Dendritic cell treated with granulocyte-macrophage colony-stimulating factor and Interleukin-4, amounts not matched to agents 40 ng/mL and 50 ng/mL, for 4 days (primary cell): ENCODE measurements around the gene PTTG1.

Experiments used
- H3K27ac Mint-ChIP-seq: one replicate; pipeline ENCODE4 v1.8.0; 2022; ENCODE audit warnings: mild to moderate bottlenecking, mixed read lengths
- H3K27me3 Mint-ChIP-seq: one replicate; pipeline ENCODE4 v1.8.0; 2022; ENCODE audit warnings: mild to moderate bottlenecking, mixed read lengths
- H3K36me3 Mint-ChIP-seq: one replicate; pipeline ENCODE4 v1.8.0; 2022; ENCODE audit warnings: low read depth, mixed read lengths
- H3K4me1 Mint-ChIP-seq: one replicate; pipeline ENCODE4 v1.8.0; 2022; ENCODE audit warnings: low read depth, mixed read lengths
- H3K4me3 Mint-ChIP-seq: one replicate; pipeline ENCODE4 v1.8.0; 2022; ENCODE audit warnings: mild to moderate bottlenecking, moderate library complexity, mixed read lengths
- H3K9me3 Mint-ChIP-seq: one replicate; pipeline ENCODE4 v1.8.0; 2022; ENCODE audit warnings: mixed read lengths
- intact Hi-C: fragments of 100-400 bp; cut with micrococcal nuclease; formaldehyde crosslinking; loops from one replicate; pipeline ENCODE4 v1.15.0; 2022

The PTTG1 gene

GRCh38 chr5:160421625-160422258 is at the start of gene PTTG1:
Gene PTTG1, plus strand, starts transcription at chr5:160421855. Its CDS starts 458 bp downstream, at chr5:160422313.
- Mint-ChIP-seq H3K27me3 (no peaks in the 10 kb centered on the region), H3K9me3 (no peaks in the 10 kb centered on the region), H3K4me3 (peak within 1 kb of the TSS; percentile 97), H3K36me3 (peaks cover 18% of the 10 kb centered on the region), H3K27ac (peak within 1 kb of the TSS; percentile 88), H3K4me1 (peaks cover 39% of the 10 kb centered on the region)
- intact Hi-C loops: loop anchor here (10.0 kb wide), 1 partner anchor 283 kb away; no protein-coding TSS in a partner anchor

- Mint-ChIP-seq H3K27me3 (peaks cover 49% of the 10 kb centered on the region), H3K36me3 (no peaks in the 10 kb centered on the region), H3K4me3 (no peak overlapping the region), H3K9me3 (no peaks in the 10 kb centered on the region), H3K27ac (no peak overlapping the region), H3K4me1 (peaks cover 5% of the 10 kb centered on the region)
- intact Hi-C loops: no loop called here
Measured at GRCh38 chr5:160375166-160375565, 46.5 kb upstream of the PTTG1 start.

- H3K27me3 Mint-ChIP-seq: peaks cover 44% of the 10 kb centered on the region
- no peak overlapping the region for H3K4me3 Mint-ChIP-seq
Measured at GRCh38 chr5:160375701-160376100, 46.0 kb upstream of the PTTG1 start.

GRCh38 chr5:160376416-160376815 is 45.2 kb upstream of the PTTG1 start:
- Mint-ChIP-seq H3K4me1 (no peaks in the 10 kb centered on the region), H3K9me3 (no peaks in the 10 kb centered on the region), H3K27ac (no peak overlapping the region), H3K27me3 (peaks cover 38% of the 10 kb centered on the region), H3K4me3 (no peak overlapping the region), H3K36me3 (no peaks in the 10 kb centered on the region)
- intact Hi-C loops: no loop called here

More at GRCh38 chr5:160375701-160376100, 46.0 kb upstream of the PTTG1 start:
- H3K27ac Mint-ChIP-seq: no peak overlapping the region
- no peaks in the 10 kb centered on the region for H3K36me3 Mint-ChIP-seq
- intact Hi-C loops: no loop called here
- H3K9me3 Mint-ChIP-seq: no peaks in the 10 kb centered on the region
- H3K4me1 Mint-ChIP-seq: peaks cover 2% of the 10 kb centered on the region

GRCh38 chr5:160377651-160378050 is 44.0 kb upstream of the PTTG1 start:
- intact Hi-C loops: no loop called here
- Mint-ChIP-seq H3K4me3 (no peak overlapping the region), H3K36me3 (no peaks in the 10 kb centered on the region), H3K27me3 (peaks cover 32% of the 10 kb centered on the region), H3K4me1 (no peaks in the 10 kb centered on the region), H3K9me3 (no peaks in the 10 kb centered on the region), H3K27ac (no peak overlapping the region)

- peaks cover 25% of the 10 kb centered on the region for H3K27me3 Mint-ChIP-seq
- H3K27ac Mint-ChIP-seq: no peak overlapping the region
- H3K4me3 Mint-ChIP-seq: no peak overlapping the region
- no peaks in the 10 kb centered on the region for H3K36me3 Mint-ChIP-seq
- no peaks in the 10 kb centered on the region for H3K9me3 Mint-ChIP-seq
- H3K4me1 Mint-ChIP-seq: no peaks in the 10 kb centered on the region
- intact Hi-C loops: no loop called here
Measured at GRCh38 chr5:160378330-160378729, 43.3 kb upstream of the PTTG1 start.

- Mint-ChIP-seq H3K4me3 (no peak overlapping the region), H3K36me3 (no peaks in the 10 kb centered on the region), H3K27ac (peak overlapping the region; percentile 17), H3K27me3 (peaks cover 13% of the 10 kb centered on the region), H3K4me1 (no peaks in the 10 kb centered on the region), H3K9me3 (no peaks in the 10 kb centered on the region)
- intact Hi-C loops: no loop called here
Measured at GRCh38 chr5:160379511-160379910, 42.1 kb upstream of the PTTG1 start.

- Mint-ChIP-seq H3K27ac (no peak overlapping the region), H3K9me3 (no peaks in the 10 kb centered on the region), H3K4me1 (no peaks in the 10 kb centered on the region), H3K36me3 (no peaks in the 10 kb centered on the region), H3K27me3 (peaks cover 9% of the 10 kb centered on the region), H3K4me3 (no peak overlapping the region)
- intact Hi-C loops: no loop called here
Measured at GRCh38 chr5:160380041-160380440, 41.6 kb upstream of the PTTG1 start.

- Mint-ChIP-seq H3K9me3 (peaks cover 3% of the 10 kb centered on the region), H3K4me3 (no peak overlapping the region), H3K4me1 (no peaks in the 10 kb centered on the region), H3K27ac (no peak overlapping the region), H3K36me3 (no peaks in the 10 kb centered on the region), H3K27me3 (peaks cover 2% of the 10 kb centered on the region)
- intact Hi-C loops: no loop called here
Measured at GRCh38 chr5:160382346-160382745, 39.3 kb upstream of the PTTG1 start.

- no peak overlapping the region for H3K27ac Mint-ChIP-seq
- no peaks in the 10 kb centered on the region for H3K36me3 Mint-ChIP-seq
- no peaks in the 10 kb centered on the region for H3K4me1 Mint-ChIP-seq
- intact Hi-C loops: no loop called here
- H3K9me3 Mint-ChIP-seq: peaks cover 20% of the 10 kb centered on the region
- peaks cover 2% of the 10 kb centered on the region for H3K27me3 Mint-ChIP-seq
- no peak overlapping the region for H3K4me3 Mint-ChIP-seq
Measured at GRCh38 chr5:160384681-160385080, 37.0 kb upstream of the PTTG1 start.

- H3K36me3 Mint-ChIP-seq: no peaks in the 10 kb centered on the region
Measured at GRCh38 chr5:160385496-160385895, 36.2 kb upstream of the PTTG1 start.

GRCh38 chr5:160387445-160387844 is 34.2 kb upstream of the PTTG1 start:
- Mint-ChIP-seq H3K4me3 (no peak overlapping the region), H3K36me3 (no peaks in the 10 kb centered on the region), H3K27ac (no peak overlapping the region), H3K27me3 (no peaks in the 10 kb centered on the region), H3K4me1 (no peaks in the 10 kb centered on the region), H3K9me3 (peaks cover 20% of the 10 kb centered on the region)
- intact Hi-C loops: no loop called here

More at GRCh38 chr5:160385496-160385895, 36.2 kb upstream of the PTTG1 start:
- intact Hi-C loops: no loop called here
- Mint-ChIP-seq H3K27ac (no peak overlapping the region), H3K27me3 (peaks cover 2% of the 10 kb centered on the region), H3K4me3 (no peak overlapping the region), H3K9me3 (peaks cover 20% of the 10 kb centered on the region), H3K4me1 (no peaks in the 10 kb centered on the region)

- Mint-ChIP-seq H3K27ac (no peak overlapping the region), H3K4me1 (no peaks in the 10 kb centered on the region), H3K9me3 (peaks cover 20% of the 10 kb centered on the region), H3K27me3 (no peaks in the 10 kb centered on the region), H3K36me3 (no peaks in the 10 kb centered on the region), H3K4me3 (no peak overlapping the region)
- intact Hi-C loops: loop anchor here (2.0 to 5.0 kb wide), 2 partner anchors 309 to 370 kb away; no protein-coding TSS in a partner anchor
Measured at GRCh38 chr5:160390787-160391696, 30.6 kb upstream of the PTTG1 start.

- no peaks in the 10 kb centered on the region for H3K9me3 Mint-ChIP-seq
- H3K4me3 Mint-ChIP-seq: no peak overlapping the region
- no peak overlapping the region for H3K27ac Mint-ChIP-seq
- H3K4me1 Mint-ChIP-seq: peaks cover 2% of the 10 kb centered on the region
- intact Hi-C loops: no loop called here
- no peaks in the 10 kb centered on the region for H3K27me3 Mint-ChIP-seq
- no peaks in the 10 kb centered on the region for H3K36me3 Mint-ChIP-seq
Measured at GRCh38 chr5:160395111-160395510, 26.5 kb upstream of the PTTG1 start.
